PFSK-1 (cell line): ENCODE data around the gene RASGRP3.

Experiments used
- FOXP2 ChIP-seq: optimal IDR thresholded peaks from 2 replicates; pipeline ENCODE3; 2011; ENCODE audit warnings: borderline replicate concordance, control low read depth, inconsistent platforms; ENCODE audit not compliant: insufficient read depth; ENCODE audit errors: extremely low read length, extremely low read depth
- POLR2AphosphoS5 ChIP-seq: IDR thresholded peaks from 2 replicates; pipeline ENCODE4 v1.6.1; 2012; ENCODE audit warnings: low read depth, mild to moderate bottlenecking, control low read depth, low read length, moderate library complexity
- SIN3A ChIP-seq: IDR thresholded peaks from 2 replicates; pipeline ENCODE4 v1.6.1; 2012; ENCODE audit warnings: mild to moderate bottlenecking, low read length, moderate library complexity, borderline replicate concordance; ENCODE audit not compliant: insufficient read depth
- TAF1 ChIP-seq: IDR thresholded peaks from 2 replicates; pipeline ENCODE4 v1.6.1; 2012; ENCODE audit warnings: low read length, control low read depth, borderline replicate concordance; ENCODE audit not compliant: insufficient read depth
- TF ChIP-seq, protein P1 (sequence below), 2 experiments: IDR thresholded peaks; 2 replicates each; pipeline versions ENCODE4 v1.6.1 to v1.8.0; 2011 to 2012; ENCODE audit warnings: low read depth in 2 of 2, low read length in 2 of 2, control low read depth in 1 of 2, inconsistent platforms in 1 of 2, mild to moderate bottlenecking in 1 of 2, moderate library complexity in 1 of 2; ENCODE audit not compliant: insufficient read depth in 1 of 2

The RASGRP3 gene

DNA sequence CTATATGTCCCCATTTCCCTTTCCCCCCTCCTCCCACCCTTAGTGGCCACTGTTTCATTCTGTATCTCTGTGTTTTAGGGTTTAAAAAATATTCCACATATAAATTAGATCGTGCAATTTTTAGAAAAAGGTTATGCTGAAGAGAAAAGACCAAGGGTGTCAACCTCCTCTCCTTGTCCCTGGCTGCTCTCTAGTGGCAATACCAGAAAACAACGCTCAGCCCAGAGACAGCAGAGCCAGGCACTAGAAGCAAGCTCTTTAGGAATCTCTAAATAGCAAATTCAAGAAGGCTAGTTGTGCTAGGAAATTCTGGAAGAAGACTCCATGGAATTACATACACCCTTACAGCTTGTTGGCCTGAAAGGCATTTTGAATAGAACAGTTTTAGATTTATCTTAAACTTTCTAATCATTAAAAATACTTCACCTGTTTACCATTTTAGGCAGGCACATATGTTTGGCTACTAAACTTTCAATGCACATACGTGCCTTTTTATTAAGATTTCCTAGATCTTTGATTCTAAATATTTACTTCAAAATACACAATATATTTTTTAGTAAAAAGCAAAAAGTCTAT is 35.1 kb upstream of the RASGRP3 start:
- no peak for TF ChIP-seq FOXP2
- no peak for TF ChIP-seq TAF1
- no peak for TF ChIP-seq POLR2AphosphoS5
- TF ChIP-seq, protein P1, sequence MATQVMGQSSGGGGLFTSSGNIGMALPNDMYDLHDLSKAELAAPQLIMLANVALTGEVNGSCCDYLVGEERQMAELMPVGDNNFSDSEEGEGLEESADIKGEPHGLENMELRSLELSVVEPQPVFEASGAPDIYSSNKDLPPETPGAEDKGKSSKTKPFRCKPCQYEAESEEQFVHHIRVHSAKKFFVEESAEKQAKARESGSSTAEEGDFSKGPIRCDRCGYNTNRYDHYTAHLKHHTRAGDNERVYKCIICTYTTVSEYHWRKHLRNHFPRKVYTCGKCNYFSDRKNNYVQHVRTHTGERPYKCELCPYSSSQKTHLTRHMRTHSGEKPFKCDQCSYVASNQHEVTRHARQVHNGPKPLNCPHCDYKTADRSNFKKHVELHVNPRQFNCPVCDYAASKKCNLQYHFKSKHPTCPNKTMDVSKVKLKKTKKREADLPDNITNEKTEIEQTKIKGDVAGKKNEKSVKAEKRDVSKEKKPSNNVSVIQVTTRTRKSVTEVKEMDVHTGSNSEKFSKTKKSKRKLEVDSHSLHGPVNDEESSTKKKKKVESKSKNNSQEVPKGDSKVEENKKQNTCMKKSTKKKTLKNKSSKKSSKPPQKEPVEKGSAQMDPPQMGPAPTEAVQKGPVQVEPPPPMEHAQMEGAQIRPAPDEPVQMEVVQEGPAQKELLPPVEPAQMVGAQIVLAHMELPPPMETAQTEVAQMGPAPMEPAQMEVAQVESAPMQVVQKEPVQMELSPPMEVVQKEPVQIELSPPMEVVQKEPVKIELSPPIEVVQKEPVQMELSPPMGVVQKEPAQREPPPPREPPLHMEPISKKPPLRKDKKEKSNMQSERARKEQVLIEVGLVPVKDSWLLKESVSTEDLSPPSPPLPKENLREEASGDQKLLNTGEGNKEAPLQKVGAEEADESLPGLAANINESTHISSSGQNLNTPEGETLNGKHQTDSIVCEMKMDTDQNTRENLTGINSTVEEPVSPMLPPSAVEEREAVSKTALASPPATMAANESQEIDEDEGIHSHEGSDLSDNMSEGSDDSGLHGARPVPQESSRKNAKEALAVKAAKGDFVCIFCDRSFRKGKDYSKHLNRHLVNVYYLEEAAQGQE (IDR thresholded peaks at IDR 0.05; ENCODE audit: insufficient read depth in 1 of 2, low read depth in 2 of 2, low read length in 2 of 2): no peak
- TF ChIP-seq SIN3A: no peak

DNA sequence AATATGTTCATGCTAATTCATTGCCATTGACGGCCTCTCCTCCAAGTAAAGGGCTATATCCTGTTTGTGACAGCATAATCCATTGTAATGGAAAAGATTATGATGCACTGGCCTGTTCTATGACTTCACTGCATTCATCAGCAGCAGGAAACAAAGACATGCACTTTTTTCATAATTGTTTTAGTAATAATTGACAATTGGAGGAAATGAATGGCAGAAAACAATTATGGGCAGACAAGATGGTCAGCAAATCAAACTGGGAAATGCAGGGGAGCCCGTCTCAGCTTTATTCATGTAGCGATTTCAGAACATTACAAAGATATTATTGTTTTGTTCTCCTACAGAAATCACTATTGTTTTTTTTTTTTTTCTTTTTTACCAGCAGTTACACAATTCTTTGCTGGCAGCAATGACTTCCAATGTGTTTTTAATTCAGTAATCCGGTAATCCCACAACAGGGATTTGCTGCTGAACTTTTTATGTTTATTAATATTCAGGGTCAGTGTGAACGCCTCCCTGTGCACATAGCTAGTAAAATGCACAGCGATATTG is 33.8 kb upstream of the RASGRP3 start:
- TF ChIP-seq, protein P1 (IDR thresholded peaks at IDR 0.05; ENCODE audit: insufficient read depth in 1 of 2, low read depth in 2 of 2, low read length in 2 of 2): no peak
- TF ChIP-seq FOXP2: no peak
- no peak for TF ChIP-seq POLR2AphosphoS5
- no peak for TF ChIP-seq SIN3A
- TF ChIP-seq TAF1: no peak

DNA sequence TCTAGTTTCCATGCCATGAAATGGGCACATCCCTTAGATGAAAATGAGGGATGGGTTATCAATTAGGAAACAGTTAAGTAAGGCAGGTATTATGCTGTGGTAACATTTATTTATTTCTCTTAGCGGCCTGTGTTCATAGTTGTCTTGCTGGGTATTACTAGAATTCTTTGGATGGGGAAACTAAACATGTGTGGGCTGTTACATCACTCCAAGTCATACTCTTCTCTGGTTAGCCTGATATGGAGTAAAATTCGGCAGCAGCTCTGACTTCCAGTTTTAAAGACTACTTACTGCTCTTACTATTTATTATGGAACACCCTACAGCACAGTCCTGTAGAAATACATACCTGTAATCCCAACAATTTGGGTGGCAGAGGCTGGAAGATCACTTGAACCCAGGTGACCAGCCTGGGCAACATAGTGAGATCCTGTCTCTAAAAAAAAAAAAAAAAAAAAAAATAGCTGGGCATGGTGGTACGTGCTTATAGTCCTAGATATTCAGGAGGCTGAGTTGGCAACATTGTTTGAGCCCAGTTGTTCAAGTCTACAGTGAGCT is 33.1 kb upstream of the RASGRP3 start:
- no peak for TF ChIP-seq SIN3A
- TF ChIP-seq FOXP2: no peak
- TF ChIP-seq TAF1: no peak
- TF ChIP-seq, protein P1 (IDR thresholded peaks at IDR 0.05; ENCODE audit: insufficient read depth in 1 of 2, low read depth in 2 of 2, low read length in 2 of 2): no peak
- no peak for TF ChIP-seq POLR2AphosphoS5

DNA sequence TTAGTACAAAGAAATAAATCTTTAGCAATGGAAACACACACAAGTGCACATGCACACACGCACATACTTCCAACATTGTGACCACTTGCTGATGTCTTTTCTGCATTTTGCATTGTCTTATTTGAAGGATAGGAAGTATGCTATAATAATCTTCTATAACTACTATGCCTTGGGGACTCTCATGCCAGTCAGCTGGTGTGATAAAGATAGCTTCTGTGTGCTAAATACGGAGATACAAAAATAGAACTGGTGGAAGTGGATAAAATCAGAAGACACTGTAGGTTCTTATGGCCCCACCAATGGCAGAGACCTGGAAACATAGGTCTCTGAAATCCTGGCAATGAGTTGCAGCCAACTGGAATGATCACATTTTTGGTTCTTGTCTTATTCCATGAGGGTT is 31.5 kb upstream of the RASGRP3 start:
- TF ChIP-seq FOXP2: no peak
- TF ChIP-seq POLR2AphosphoS5: no peak
- no peak for TF ChIP-seq TAF1
- TF ChIP-seq SIN3A: no peak
- TF ChIP-seq, protein P1 (IDR thresholded peaks at IDR 0.05; ENCODE audit: insufficient read depth in 1 of 2, low read depth in 2 of 2, low read length in 2 of 2): no peak
